Prostate gland (tissue), 2 donors: ENCODE data around the gene SLC25A24.
"Not testable (repeated sequence)": the region's sequence is repeated elsewhere in the genome, so short reads cannot be mapped to it uniquely, and the experiment has no call there.

Experiments used
- POLR2A ChIP-seq: fragments of 450-650 bp; IDR thresholded peaks from one replicate; pipeline ENCODE4 v1.6.1; 2016; ENCODE audit warnings: antibody characterized with exemption, mild to moderate bottlenecking
- POLR2AphosphoS5 ChIP-seq: sonication (generic); formaldehyde crosslinking; IDR thresholded peaks from one replicate; pipeline ENCODE4 v1.6.1; 2017; ENCODE audit warnings: antibody characterized with exemption
- TF ChIP-seq, protein P1 (sequence below), 4 experiments: fragments of 200-600 bp in 2 of 4; fragments of 450-650 bp in 2 of 4; sonication (generic) in 2 of 4; IDR thresholded peaks; 1 replicate in 3 of 4; 2 replicates in 1 of 4; pipeline ENCODE4 v1.5.1; 2016 to 2019; ENCODE audit warnings: antibody characterized with exemption in 4 of 4, mild to moderate bottlenecking in 2 of 4, moderate library complexity in 2 of 4

DNA sequence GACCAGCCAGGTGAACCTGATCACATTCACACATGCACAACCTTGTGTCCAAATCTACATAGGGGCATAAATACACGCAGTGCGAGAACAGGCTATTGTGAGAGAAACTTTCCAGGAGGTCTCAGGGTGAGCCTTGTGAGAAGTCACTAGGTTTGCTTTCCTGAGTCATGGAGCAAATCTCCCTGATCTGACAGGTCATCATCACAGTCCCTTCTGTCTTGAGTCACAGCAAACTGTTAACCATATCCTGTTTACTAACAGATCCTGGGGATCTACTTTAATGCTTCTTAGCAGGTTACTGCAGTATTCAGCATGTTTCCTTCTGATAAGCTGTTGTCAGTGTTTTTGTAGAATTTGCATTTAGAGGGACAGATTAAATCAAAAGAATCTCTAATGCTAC, 35.2 kb upstream of the SLC25A24 start:
- TF ChIP-seq, protein P1, sequence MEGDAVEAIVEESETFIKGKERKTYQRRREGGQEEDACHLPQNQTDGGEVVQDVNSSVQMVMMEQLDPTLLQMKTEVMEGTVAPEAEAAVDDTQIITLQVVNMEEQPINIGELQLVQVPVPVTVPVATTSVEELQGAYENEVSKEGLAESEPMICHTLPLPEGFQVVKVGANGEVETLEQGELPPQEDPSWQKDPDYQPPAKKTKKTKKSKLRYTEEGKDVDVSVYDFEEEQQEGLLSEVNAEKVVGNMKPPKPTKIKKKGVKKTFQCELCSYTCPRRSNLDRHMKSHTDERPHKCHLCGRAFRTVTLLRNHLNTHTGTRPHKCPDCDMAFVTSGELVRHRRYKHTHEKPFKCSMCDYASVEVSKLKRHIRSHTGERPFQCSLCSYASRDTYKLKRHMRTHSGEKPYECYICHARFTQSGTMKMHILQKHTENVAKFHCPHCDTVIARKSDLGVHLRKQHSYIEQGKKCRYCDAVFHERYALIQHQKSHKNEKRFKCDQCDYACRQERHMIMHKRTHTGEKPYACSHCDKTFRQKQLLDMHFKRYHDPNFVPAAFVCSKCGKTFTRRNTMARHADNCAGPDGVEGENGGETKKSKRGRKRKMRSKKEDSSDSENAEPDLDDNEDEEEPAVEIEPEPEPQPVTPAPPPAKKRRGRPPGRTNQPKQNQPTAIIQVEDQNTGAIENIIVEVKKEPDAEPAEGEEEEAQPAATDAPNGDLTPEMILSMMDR (IDR thresholded peaks at IDR 0.05) = not testable (repeated sequence)
- TF ChIP-seq POLR2A, POLR2AphosphoS5: not testable (repeated sequence)
